Mucosa of rectum (tissue), 2 donors: ENCODE results near the gene BACE2.
"Not testable (repeated sequence)": the region's sequence is repeated elsewhere in the genome, so short reads cannot be mapped to it uniquely, and the experiment has no call there.

Source experiments
- H3K27ac ChIP-seq, 2 donors: one replicate each; pipeline ENCODE4 v1.7.0; 2013; ENCODE audit warnings: inconsistent platforms in 2 of 2, low read depth in 2 of 2, low read length in 2 of 2
- H3K27me3 ChIP-seq, 2 donors: one replicate each; pipeline ENCODE4 v1.7.0; 2013; ENCODE audit warnings: low read length in 2 of 2; ENCODE audit not compliant: control insufficient read depth in 2 of 2, insufficient read depth in 2 of 2
- H3K36me3 ChIP-seq, 2 donors: one replicate each; pipeline ENCODE4 v1.7.0; 2013; ENCODE audit warnings: low read length in 2 of 2; ENCODE audit not compliant: control insufficient read depth in 2 of 2, insufficient read depth in 2 of 2
- H3K4me1 ChIP-seq, 2 donors: one replicate each; pipeline ENCODE4 v1.7.0; 2013; ENCODE audit warnings: low read length in 2 of 2, mild to moderate bottlenecking in 1 of 2; ENCODE audit not compliant: control insufficient read depth in 2 of 2, insufficient read depth in 2 of 2
- H3K4me3 ChIP-seq, 2 donors: one replicate each; pipeline ENCODE4 v1.7.0; 2013; ENCODE audit warnings: low read length in 2 of 2
- H3K9ac ChIP-seq, 2 donors: one replicate each; pipeline ENCODE4 v1.7.0; 2013; ENCODE audit warnings: low read length in 2 of 2, low read depth in 1 of 2, mild to moderate bottlenecking in 1 of 2
- H3K9me3 ChIP-seq, 2 donors: one replicate each; pipeline ENCODE4 v1.7.0; 2013; ENCODE audit warnings: low read length in 2 of 2; ENCODE audit not compliant: control insufficient read depth in 2 of 2
- donor health status: healthy.
- donor health status: Normal muscosa, but diverticular disease.

Gene BACE2

DNA sequence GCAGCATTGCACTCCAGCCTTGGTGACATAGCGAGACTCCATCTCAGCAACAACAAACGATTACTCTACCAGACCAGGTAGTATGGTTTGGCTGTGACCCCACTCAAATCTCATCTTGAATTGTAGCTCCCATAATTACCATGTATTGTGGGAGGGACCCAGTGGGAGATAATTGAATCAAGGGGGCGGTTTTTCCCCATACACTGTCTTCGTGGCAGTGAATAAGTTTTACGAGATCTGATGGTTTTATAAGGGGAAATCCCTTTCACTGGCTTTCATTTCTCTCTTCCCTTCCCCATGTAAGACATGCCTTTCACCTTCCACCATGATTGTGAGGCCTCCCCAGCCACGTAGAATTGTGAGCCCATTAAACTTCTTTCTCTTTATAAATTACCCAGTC, 66.0 kb downstream of the BACE2 start:
- H3K27ac ChIP-seq, result no peak overlapping the region
- H3K4me1 ChIP-seq, result no peaks in the 10 kb centered on the region
- no peaks in the 10 kb centered on the region for H3K9me3 ChIP-seq
- peaks cover 2 to 10% of the 10 kb centered on the region in 2 donors for H3K36me3 ChIP-seq
- H3K4me3 ChIP-seq, result no peak overlapping the region
- no peak overlapping the region for H3K9ac ChIP-seq
- H3K27me3 ChIP-seq, result no peaks in the 10 kb centered on the region

DNA sequence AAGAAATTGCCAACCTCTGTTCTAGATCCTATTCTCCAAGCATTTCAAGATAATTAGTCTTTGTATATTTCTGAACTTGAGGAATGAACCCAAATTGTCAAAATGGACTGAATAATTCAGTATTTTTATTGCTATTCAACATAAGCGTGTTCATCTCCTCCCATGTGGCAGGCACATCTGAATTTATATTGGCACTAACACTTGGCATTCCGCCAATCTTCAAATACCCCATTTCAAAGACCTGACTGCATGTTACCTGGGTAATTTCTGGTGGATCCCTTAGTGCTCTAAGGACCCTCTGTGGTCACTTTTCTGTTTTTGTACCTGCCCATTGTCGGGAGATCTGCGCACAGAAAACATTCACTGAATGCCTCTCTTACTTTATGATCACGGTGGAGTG, 66.6 kb downstream of the BACE2 start:
- Histone ChIP-seq H3K9me3 (no peaks in the 10 kb centered on the region), H3K4me1 (no peaks in the 10 kb centered on the region), H3K36me3 (peaks cover 2 to 10% of the 10 kb centered on the region in 2 donors), H3K9ac (no peak overlapping the region), H3K27me3 (no peaks in the 10 kb centered on the region), H3K4me3 (no peak overlapping the region), H3K27ac (no peak overlapping the region)

DNA sequence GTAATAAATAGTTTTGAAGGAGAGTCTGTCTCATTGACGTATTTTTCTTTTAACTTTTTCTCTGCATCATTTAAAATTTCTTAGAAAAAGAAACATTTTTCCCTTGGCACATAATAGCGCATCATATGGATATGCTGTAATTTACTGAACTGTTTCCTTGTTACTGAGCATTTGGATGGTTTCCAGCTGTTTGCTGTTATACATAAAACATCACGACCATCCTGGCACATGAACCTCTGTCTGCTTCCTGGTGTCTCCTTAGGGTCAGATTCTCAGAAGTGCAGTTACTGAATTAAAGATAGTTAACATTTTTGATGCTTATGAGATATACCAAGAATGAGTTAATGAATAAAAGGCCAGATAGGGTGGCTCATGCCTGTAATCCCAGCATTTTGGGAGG, 67.2 kb downstream of the BACE2 start:
- H3K27me3 ChIP-seq, result no peaks in the 10 kb centered on the region
- H3K27ac ChIP-seq, result no peak overlapping the region
- no peaks in the 10 kb centered on the region for H3K4me1 ChIP-seq
- no peak overlapping the region for H3K4me3 ChIP-seq
- H3K9me3 ChIP-seq, result no peaks in the 10 kb centered on the region
- no peak overlapping the region for H3K9ac ChIP-seq
- H3K36me3 ChIP-seq, result peaks cover 5 to 8% of the 10 kb centered on the region in 2 donors

DNA sequence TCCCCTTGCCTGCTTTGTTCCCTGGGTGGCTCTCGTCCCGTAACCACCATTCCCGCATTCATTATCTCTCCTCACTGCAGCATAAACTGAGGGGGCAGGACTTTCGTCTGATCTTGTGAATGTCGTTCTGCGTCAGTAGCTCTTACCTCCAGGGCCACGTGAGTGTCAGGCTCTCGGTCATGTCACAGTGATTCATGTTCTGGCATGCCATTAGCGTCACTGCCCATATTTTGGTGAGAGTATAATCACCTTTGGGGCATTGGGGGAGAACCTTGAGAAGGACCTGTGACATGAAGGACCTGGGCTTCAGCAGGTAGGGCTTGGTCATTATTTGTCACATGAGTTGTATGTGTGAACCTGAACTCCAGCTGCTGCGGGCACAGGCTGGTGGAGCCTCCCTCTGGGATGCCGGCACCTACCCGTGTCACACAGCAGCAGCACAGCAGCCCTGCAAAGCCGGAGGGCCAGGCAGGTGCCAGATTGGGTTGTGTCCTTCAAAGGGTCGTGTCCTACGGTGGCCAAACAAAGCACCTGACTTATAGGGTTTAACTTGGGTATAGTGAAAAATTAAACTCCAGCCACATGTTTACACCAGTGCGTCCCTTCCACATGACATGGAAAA, 68.5 kb downstream of the BACE2 start:
- H3K36me3 ChIP-seq, result peaks cover 8% of the 10 kb centered on the region in 2 donors
- no peaks in the 10 kb centered on the region for H3K27me3 ChIP-seq
- H3K9me3 ChIP-seq, result no peaks in the 10 kb centered on the region
- no peak overlapping the region for H3K4me3 ChIP-seq
- H3K27ac ChIP-seq, result no peak overlapping the region
- no peaks in the 10 kb centered on the region for H3K4me1 ChIP-seq
- no peak overlapping the region for H3K9ac ChIP-seq

DNA sequence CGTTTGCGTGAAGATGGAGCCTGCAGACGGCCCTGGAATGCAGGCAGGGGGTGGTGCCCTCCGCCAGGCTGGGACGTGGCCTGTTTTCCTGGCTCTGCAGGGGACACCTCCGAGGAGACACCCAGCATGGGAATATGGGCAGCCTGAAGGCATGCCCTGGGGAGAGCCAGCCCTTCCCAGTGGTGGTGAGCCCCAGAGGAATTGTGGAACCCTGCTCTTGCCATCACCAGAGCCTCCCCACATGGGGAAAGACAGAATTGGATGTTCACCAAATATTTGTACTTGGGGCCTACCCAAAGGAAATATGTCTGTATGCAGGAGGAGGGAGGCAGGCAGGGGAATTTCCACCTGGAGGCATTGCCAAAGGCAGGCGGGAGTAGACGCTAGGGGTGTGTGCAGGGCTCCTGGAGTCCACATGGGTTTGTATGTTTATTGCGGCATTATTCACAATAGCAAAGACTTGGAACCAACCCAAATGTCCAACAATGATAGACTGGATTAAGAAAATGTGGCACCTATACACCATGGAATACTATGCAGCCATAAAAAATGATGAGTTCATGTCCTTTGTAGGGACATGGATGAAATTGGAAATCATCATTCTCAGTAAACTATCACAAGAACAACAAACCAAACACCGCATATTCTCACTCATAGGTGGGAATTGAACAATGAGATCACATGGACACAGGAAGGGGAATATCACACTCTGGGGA, 70.3 kb downstream of the BACE2 start:
- H3K4me3 ChIP-seq, H3K9me3 ChIP-seq, H3K27ac ChIP-seq, H3K27me3 ChIP-seq, H3K4me1 ChIP-seq, H3K9ac ChIP-seq, H3K36me3 ChIP-seq: not testable (repeated sequence)

DNA sequence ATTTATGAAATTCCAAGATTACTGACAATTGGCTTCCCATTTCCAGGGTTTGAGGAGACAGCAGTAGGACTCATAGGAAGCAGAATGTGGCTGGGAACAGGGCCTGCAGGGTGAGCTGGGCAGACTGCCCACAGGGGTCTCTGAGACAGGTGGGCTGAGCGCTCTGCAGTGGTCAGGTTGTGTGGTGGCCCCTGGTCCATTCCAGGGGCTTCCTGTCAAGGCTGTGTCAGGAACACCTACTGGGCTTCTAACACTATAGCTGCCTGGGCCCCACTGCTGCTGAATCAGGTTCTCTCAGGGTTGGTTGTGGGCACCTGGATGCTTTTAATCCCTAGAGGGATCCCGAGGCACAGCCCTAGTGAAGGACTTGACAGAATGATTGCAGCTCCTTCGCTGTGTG, 72.1 kb downstream of the BACE2 start:
- no peaks in the 10 kb centered on the region for H3K27me3 ChIP-seq
- peaks cover 8 to 10% of the 10 kb centered on the region in 2 donors for H3K36me3 ChIP-seq
- no peak overlapping the region for H3K27ac ChIP-seq
- H3K9me3 ChIP-seq, result no peaks in the 10 kb centered on the region
- H3K4me1 ChIP-seq, result peaks cover 0 to 3% of the 10 kb centered on the region in 2 donors
- H3K9ac ChIP-seq, result no peak overlapping the region
- no peak overlapping the region for H3K4me3 ChIP-seq

DNA sequence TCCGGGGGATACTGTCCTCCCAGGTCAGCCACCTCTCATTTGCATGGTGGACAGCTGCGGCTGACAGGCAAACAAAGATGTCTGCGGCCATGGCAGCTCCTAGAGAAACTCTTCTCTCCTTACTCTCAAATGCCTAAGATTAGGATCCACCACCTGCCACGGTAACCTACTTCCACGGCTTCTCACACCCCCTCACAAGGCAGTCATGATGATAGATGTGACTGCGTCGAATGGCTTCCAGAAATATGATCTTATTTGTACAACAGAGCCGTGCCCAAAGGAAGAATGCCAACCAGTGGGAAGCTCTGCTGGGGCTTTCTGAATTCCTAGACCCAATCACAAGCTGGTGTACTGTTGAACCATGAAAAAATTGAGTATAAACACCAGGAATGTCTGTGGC, 73.4 kb downstream of the BACE2 start:
- peaks cover 8 to 13% of the 10 kb centered on the region in 2 donors for H3K36me3 ChIP-seq
- peaks cover 0 to 3% of the 10 kb centered on the region in 2 donors for H3K4me1 ChIP-seq
- H3K27ac ChIP-seq, result no peak overlapping the region
- no peaks in the 10 kb centered on the region for H3K27me3 ChIP-seq
- H3K9ac ChIP-seq, result no peak overlapping the region
- H3K4me3 ChIP-seq, result no peak overlapping the region
- H3K9me3 ChIP-seq, result no peaks in the 10 kb centered on the region

DNA sequence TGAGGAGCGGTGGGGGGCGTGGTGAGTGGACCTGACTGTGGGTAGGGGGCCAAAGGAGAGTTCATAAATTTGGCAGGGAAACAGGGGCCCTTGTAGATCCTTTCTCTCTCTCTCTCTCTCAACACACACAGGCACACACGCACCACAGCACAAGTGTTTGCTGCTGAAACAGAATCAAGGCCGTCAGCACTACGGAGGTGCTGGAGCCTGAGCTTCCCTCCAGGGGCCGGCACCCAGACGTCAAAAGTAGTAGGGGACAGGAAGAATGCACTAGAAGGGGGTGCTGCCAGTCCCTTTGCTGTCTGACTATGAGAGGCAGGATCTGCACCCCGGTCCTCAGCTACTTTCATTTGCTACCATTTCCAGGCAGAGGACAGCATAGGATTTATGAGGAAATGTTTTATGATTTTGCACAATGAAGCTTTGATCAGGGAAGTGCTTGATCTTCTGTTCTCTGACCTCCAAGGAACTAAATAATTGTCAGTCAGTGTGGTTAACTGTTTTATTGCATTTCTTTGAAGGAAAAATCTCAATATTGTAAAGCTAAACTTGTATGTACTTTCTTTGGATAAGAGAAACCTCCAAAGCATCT, 74.4 kb downstream of the BACE2 start:
- Histone ChIP-seq H3K36me3 (peaks cover 8 to 16% of the 10 kb centered on the region in 2 donors), H3K27ac (no peak overlapping the region), H3K9ac (no peak overlapping the region), H3K9me3 (no peaks in the 10 kb centered on the region), H3K27me3 (no peaks in the 10 kb centered on the region), H3K4me1 (peaks cover under 1 to 3% of the 10 kb centered on the region in 2 donors), H3K4me3 (no peak overlapping the region)

DNA sequence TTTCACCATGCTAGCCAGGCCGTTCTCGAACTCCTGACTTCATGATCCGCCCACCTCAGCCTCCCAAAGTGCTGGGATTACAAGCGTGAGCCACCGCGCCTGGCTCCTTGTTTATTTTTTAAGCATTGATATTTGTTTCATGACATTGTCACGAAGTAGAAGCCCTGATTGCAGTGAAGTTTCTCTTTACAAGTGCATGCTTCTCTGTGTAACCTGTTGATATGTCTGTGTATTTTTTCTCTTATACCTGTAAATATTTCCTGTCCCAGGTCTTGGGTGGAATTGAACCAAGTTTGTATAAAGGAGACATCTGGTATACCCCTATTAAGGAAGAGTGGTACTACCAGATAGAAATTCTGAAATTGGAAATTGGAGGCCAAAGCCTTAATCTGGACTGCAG, 75.1 kb downstream of the BACE2 start:
- Histone ChIP-seq H3K36me3 (peaks cover 2 to 16% of the 10 kb centered on the region in 2 donors), H3K27me3 (no peaks in the 10 kb centered on the region), H3K27ac (no peak overlapping the region), H3K9me3 (no peaks in the 10 kb centered on the region), H3K9ac (no peak overlapping the region), H3K4me3 (no peak overlapping the region), H3K4me1 (peaks cover 5 to 6% of the 10 kb centered on the region in 2 donors)

DNA sequence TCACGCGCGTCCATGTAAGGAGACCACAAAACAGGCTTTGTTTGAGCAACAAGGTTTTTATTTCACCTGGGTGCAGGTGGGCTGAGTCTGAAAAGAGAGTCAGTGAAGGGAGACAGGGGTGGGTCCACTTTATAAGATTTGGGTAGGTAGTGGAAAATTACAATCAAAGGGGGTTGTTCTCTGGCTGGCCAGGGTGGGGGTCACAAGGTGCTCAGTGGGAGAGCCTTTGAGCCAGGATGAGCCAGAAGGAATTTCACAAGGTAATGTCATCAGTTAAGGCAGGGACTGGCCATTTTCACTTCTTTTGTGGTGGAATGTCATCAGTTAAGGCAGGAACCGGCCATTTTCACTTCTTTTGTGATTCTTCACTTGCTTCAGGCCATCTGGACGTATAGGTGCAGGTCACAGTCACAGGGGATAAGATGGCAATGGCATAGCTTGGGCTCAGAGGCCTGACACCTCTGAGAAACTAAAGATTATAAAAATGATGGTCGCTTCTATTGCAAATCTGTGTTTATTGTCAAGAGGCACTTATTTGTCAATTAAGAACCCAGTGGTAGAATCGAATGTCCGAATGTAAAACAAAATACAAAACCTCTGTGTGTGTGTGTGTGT, 76.4 kb downstream of the BACE2 start:
- not testable (repeated sequence) for H3K4me1 ChIP-seq, H3K27ac ChIP-seq, H3K4me3 ChIP-seq, H3K9ac ChIP-seq, H3K9me3 ChIP-seq, H3K27me3 ChIP-seq
- H3K36me3 ChIP-seq, result peaks cover 0 to 16% of the 10 kb centered on the region in 2 donors
